Breast epithelium (tissue), 4 donors: ENCODE results near the gene SPATA3. TPM values are rescaled to one million over a fixed set of nuclear protein-coding genes. Genes with fewer than 3 reads are reported as not detected.

Source experiments
- DNase-seq, 2 donors: peaks; one replicate each; pipeline ENCODE4 v3.0.0-alpha.2; 2019; ENCODE audit warnings: low spot score in 2 of 2
- H3K27ac ChIP-seq, 2 donors: fragments of 200-600 bp; sonication (generic) in 1 of 2; one replicate each; pipeline ENCODE4 v1.5.1; 2016 to 2019; ENCODE audit warnings: mild to moderate bottlenecking in 1 of 2
- H3K27me3 ChIP-seq, 2 donors: fragments of 200-600 bp; sonication (generic) in 1 of 2; one replicate each; pipeline versions ENCODE4 v1.5.1 to v1.6.0; 2017 to 2019; ENCODE audit warnings: control low read depth in 1 of 2, mild to moderate bottlenecking in 1 of 2
- H3K36me3 ChIP-seq: fragments of 200-600 bp; one replicate; pipeline ENCODE4 v1.5.1; 2019
- H3K4me1 ChIP-seq, 2 donors: fragments of 200-600 bp; sonication (generic); one replicate each; pipeline ENCODE4 v1.5.1; 2016 to 2019; ENCODE audit warnings: control low read depth in 1 of 2
- H3K4me3 ChIP-seq, 3 donors: fragments of 200-600 bp; sonication (generic); 1 replicate in 2 of 3; 2 replicates in 1 of 3; pipeline ENCODE4 v1.5.1; 2016 to 2019; ENCODE audit warnings: mild to moderate bottlenecking in 3 of 3, moderate library complexity in 2 of 3
- H3K9me3 ChIP-seq, 2 donors: fragments of 200-600 bp; sonication (generic) in 1 of 2; one replicate each; pipeline ENCODE4 v1.5.1; 2016 to 2019; ENCODE audit warnings: control low read depth in 1 of 2
- CTCF ChIP-seq, 3 donors: fragments of 450-650 bp; IDR thresholded peaks; one replicate each; pipeline ENCODE4 v1.5.1; 2016 to 2017; ENCODE audit warnings: antibody characterized with exemption in 3 of 3, mild to moderate bottlenecking in 3 of 3, moderate library complexity in 3 of 3
- POLR2A ChIP-seq: fragments of 450-650 bp; IDR thresholded peaks from one replicate; pipeline ENCODE4 v1.6.1; 2016; ENCODE audit warnings: antibody characterized with exemption, mild to moderate bottlenecking, moderate library complexity
- POLR2AphosphoS5 ChIP-seq, 3 donors: sonication (generic); formaldehyde crosslinking; IDR thresholded peaks; one replicate each; pipeline ENCODE4 v1.6.1; 2017; ENCODE audit warnings: antibody characterized with exemption in 3 of 3
- intact Hi-C: fragments of 100-400 bp; cut with DNase I; formaldehyde crosslinking; loops from one replicate; pipeline ENCODE4 v1.15.1; 2023; ENCODE audit warnings: low total_unique reads
- total RNA-seq, 3 donors: library from RNA; depleted of rRNA; stranded (reverse); fragments of >200 nt; gene quantifications; one replicate each; pipeline ENCODE4 v1.1.0, GENCODE V29; 2016

The SPATA3 gene
- total RNA-seq, 3 donors from 2014 or later = not detected

GRCh38 chr2:231037731-231038482, 42.0 kb downstream of the SPATA3 start:
- TF ChIP-seq POLR2A (no peak), CTCF (IDR thresholded peaks at IDR 0.05) (no peak), POLR2AphosphoS5 (IDR thresholded peaks at IDR 0.05) (no peak)
- Histone ChIP-seq H3K27ac (no peak overlapping the region), H3K9me3 (no peaks in the 10 kb centered on the region), H3K4me3 (peak overlapping the region in 2 of 3 donors; percentile 45 to 64), H3K4me1 (no peaks in the 10 kb centered on the region), H3K36me3 (no peaks in the 10 kb centered on the region), H3K27me3 (peaks cover 0 to 19% of the 10 kb centered on the region in 2 donors)
- no peak for DNase-seq
- intact Hi-C loops = no loop called here

GRCh38 chr2:231038483-231039293, 42.8 kb downstream of the SPATA3 start:
- intact Hi-C loops = no loop called here
- Histone ChIP-seq H3K4me1 (no peaks in the 10 kb centered on the region), H3K27ac (no peak overlapping the region), H3K4me3 (peak overlapping the region in 2 of 3 donors; percentile 45 to 64), H3K9me3 (no peaks in the 10 kb centered on the region), H3K36me3 (no peaks in the 10 kb centered on the region), H3K27me3 (peaks cover 0 to 19% of the 10 kb centered on the region in 2 donors)
- DNase-seq = no peak
- TF ChIP-seq POLR2A (no peak), POLR2AphosphoS5 (IDR thresholded peaks at IDR 0.05) (no peak), CTCF (IDR thresholded peaks at IDR 0.05) (no peak)

- Histone ChIP-seq H3K4me1 (no peaks in the 10 kb centered on the region), H3K4me3 (no peak overlapping the region), H3K36me3 (no peaks in the 10 kb centered on the region), H3K9me3 (no peaks in the 10 kb centered on the region), H3K27ac (no peak overlapping the region), H3K27me3 (peaks cover 0 to 19% of the 10 kb centered on the region in 2 donors)
- TF ChIP-seq CTCF (IDR thresholded peaks at IDR 0.05) (no peak), POLR2A (no peak), POLR2AphosphoS5 (IDR thresholded peaks at IDR 0.05) (no peak)
- intact Hi-C loops = no loop called here
- DNase-seq = no peak
These were observed 43.4 kb downstream of the SPATA3 start for GRCh38 chr2:231039294-231039664.

GRCh38 chr2:231039821-231040364, 44.0 kb downstream of the SPATA3 start:
- Histone ChIP-seq H3K4me3 (no peak overlapping the region), H3K4me1 (no peaks in the 10 kb centered on the region), H3K36me3 (no peaks in the 10 kb centered on the region), H3K27me3 (peaks cover 0 to 19% of the 10 kb centered on the region in 2 donors), H3K27ac (no peak overlapping the region), H3K9me3 (no peaks in the 10 kb centered on the region)
- TF ChIP-seq CTCF (IDR thresholded peaks at IDR 0.05) (no peak), POLR2A (no peak), POLR2AphosphoS5 (IDR thresholded peaks at IDR 0.05) (no peak)
- intact Hi-C loops = no loop called here
- no peak for DNase-seq
